Nephron progenitor cell (in vitro differentiated cells): Measurements from ENCODE around the gene GOLGA6C.
"Not testable (repeated sequence)": the region's sequence is repeated elsewhere in the genome, so short reads cannot be mapped to it uniquely, and the experiment has no call there.

Source experiments
- DNase-seq: peaks from one replicate; pipeline ENCODE4 v3.0.0; 2021
- H3K27ac Mint-ChIP-seq: 2 replicates; pipeline ENCODE4 v1.8.0; 2021; ENCODE audit warnings: mild to moderate bottlenecking, moderate library complexity, mixed read lengths
- H3K27me3 Mint-ChIP-seq: 2 replicates; pipeline ENCODE4 v1.8.0; 2021; ENCODE audit warnings: mild to moderate bottlenecking, low read depth, mixed read lengths; ENCODE audit not compliant: poor library complexity
- H3K36me3 Mint-ChIP-seq: 2 replicates; pipeline ENCODE4 v1.8.0; 2021; ENCODE audit warnings: low read depth, mixed read lengths
- H3K4me1 Mint-ChIP-seq: 2 replicates; pipeline ENCODE4 v1.8.0; 2021; ENCODE audit warnings: mixed read lengths
- H3K4me3 Mint-ChIP-seq: 2 replicates; pipeline ENCODE4 v1.8.0; 2021; ENCODE audit warnings: mild to moderate bottlenecking, moderate library complexity, mixed read lengths
- H3K9me3 Mint-ChIP-seq: 2 replicates; pipeline ENCODE4 v1.8.0; 2021; ENCODE audit warnings: mild to moderate bottlenecking, moderate library complexity, mixed read lengths
- CTCF ChIP-seq: fragments of 200-600 bp; sonication (generic); IDR thresholded peaks from 2 replicates; pipeline ENCODE4 v1.5.0; 2021; ENCODE audit warnings: antibody characterized with exemption

The GOLGA6C gene

GRCh38 chr15:75249726-75250125 lies 8.4 kb upstream of the GOLGA6C start:
- Mint-ChIP-seq H3K9me3 (no peaks in the 10 kb centered on the region), H3K27ac (no peak overlapping the region), H3K27me3 (peaks cover 40% of the 10 kb centered on the region), H3K4me1 (peaks cover 13% of the 10 kb centered on the region), H3K4me3 (no peak overlapping the region), H3K36me3 (no peaks in the 10 kb centered on the region)
- DNase-seq: no peak
- TF ChIP-seq CTCF: no peak

GRCh38 chr15:75251343-75251742 lies 6.8 kb upstream of the GOLGA6C start:
- H3K9me3 Mint-ChIP-seq, H3K27ac Mint-ChIP-seq, H3K4me3 Mint-ChIP-seq, H3K36me3 Mint-ChIP-seq, DNase-seq: not testable (repeated sequence)
- peaks cover 13% of the 10 kb centered on the region for H3K4me1 Mint-ChIP-seq
- H3K27me3 Mint-ChIP-seq: peaks cover 40% of the 10 kb centered on the region

DNA sequence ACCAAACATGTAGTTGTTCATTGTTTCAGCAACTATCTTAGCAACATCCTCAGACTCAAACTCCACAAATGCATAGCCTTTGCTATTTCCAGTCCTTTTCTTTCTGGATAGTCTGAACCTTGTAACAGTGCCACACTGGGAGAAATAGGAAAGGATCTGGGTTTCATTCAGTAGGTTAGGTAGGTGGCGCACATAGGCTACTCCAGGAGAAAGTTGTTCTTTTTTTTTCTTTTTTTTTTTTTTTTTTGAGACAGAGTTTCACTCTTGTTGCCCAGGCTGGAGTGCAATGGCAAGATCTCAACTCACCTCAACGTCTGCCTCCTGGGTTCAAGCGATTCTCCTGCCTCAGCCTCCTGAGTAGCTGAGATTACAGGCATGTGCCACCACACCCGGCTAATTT lies 5.8 kb upstream of the GOLGA6C start:
- not testable (repeated sequence) for H3K9me3 Mint-ChIP-seq, DNase-seq, H3K4me3 Mint-ChIP-seq, H3K27ac Mint-ChIP-seq, H3K36me3 Mint-ChIP-seq
- H3K4me1 Mint-ChIP-seq: peaks cover 13% of the 10 kb centered on the region
- H3K27me3 Mint-ChIP-seq: peaks cover 40% of the 10 kb centered on the region

DNA sequence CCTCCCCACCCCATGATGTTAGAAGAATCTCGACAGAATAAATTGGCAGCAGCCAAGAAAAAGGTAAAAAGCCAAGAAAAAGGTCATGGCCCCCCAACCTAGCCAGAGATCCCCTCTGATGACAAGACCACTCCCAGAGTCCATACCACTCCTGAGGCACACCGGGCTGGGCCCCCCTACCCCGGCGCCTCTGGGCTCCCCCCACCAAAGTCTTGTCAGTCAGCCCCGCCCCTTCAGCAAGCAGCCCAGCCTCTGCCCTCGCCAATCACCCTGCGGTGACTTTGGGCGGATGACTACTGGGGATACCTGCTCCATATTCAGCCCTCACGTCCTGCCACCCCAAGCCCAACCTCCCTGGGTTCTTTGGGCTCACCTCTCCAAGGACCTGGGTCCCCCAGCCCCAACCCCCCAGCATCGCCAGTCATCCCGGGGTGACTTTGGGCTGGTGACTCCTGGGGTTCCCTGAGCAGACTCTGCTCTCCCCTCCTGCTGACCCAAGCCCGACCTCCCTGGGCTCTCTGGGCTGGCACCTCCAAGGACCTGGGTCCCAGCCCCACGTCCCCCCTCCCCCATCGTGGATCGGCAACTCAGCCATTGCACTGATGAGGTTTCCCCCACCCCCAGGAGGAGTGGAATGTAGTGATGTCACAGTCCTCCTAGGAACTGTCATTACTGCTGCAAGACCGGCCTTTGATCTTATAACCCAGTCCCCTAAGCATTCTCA lies 648 bp downstream of the GOLGA6C start:
- H3K36me3 Mint-ChIP-seq, H3K4me1 Mint-ChIP-seq, H3K4me3 Mint-ChIP-seq, DNase-seq, H3K27ac Mint-ChIP-seq, H3K27me3 Mint-ChIP-seq, H3K9me3 Mint-ChIP-seq: not testable (repeated sequence)

DNA sequence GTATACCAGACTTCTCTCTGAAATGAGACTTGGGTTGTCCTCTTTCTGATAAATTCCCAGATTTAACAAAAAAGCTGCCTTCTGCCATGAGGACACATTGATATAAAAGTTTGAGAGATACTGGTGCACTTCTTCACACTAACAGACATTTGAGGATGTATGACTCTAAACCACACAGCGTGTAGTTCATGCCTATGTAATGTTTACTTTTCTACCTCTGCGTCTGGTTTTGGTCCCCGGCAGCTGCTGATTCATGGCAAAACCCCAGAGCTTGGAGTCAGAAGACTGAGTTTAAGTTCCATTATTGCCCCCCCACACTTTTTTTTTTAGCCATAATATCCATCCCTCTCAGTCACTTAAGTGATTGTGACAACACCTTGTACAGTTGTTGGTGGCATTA lies 1.7 kb downstream of the GOLGA6C start:
- not testable (repeated sequence) for H3K27me3 Mint-ChIP-seq, H3K9me3 Mint-ChIP-seq, H3K4me3 Mint-ChIP-seq, H3K4me1 Mint-ChIP-seq, H3K27ac Mint-ChIP-seq, DNase-seq, H3K36me3 Mint-ChIP-seq

DNA sequence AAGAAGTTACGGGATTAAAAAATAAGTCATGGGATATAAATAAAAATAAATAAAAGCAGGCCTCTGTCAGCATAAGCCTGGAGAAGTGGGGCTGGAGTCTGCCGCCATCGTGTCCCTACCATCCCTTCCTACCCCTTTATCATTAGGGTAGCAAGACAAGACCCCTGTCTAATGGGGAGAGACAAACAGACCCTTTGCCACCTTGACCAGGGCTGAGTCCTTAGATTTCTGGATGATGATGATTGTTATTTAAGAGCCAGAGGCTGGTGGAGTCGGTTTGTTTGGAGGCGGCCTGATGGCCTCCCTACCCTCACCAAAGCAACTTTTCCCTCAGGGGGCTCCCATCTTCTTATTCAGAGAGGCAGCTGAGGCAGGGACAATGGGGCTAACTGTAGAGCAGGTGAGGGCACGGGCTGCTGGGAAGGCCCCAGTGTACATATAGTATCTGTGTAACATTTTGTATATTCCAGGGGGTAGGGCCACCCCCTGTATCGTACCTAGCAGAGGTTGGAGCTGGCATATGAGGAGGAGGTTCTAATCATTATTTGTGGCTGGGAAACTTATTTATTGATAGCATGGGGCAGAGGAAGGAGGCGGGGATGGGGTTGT lies 15.7 kb downstream of the GOLGA6C start:
- not testable (repeated sequence) for H3K4me3 Mint-ChIP-seq, H3K4me1 Mint-ChIP-seq, H3K27ac Mint-ChIP-seq, DNase-seq, H3K27me3 Mint-ChIP-seq, H3K9me3 Mint-ChIP-seq, H3K36me3 Mint-ChIP-seq

- H3K27me3 Mint-ChIP-seq: not testable (repeated sequence)
- TF ChIP-seq CTCF: peak; percentile 75
These were observed 16.5 kb downstream of the GOLGA6C start for GRCh38 chr15:75274509-75275107.

DNA sequence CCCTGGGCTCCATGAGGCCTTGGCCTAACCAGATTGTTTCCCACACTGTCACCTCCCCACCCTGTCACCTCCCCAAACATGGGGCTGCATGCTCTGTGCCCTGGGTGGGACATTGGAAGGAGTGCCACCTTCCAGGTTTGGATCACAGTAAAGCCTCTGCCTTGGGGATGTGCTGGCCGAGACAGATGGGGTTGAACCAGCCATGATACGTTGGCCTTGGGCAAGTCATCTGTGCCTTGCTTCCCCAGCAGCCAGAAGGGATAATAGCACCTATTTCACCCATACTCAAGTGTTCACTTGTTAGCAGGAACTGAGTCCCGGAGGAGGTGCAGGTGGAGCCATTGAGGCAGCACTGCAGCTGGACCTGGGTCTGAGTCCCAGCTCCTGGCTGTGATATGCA lies 17.5 kb downstream of the GOLGA6C start:
- not testable (repeated sequence) for H3K4me1 Mint-ChIP-seq, DNase-seq, H3K36me3 Mint-ChIP-seq, H3K4me3 Mint-ChIP-seq, H3K27me3 Mint-ChIP-seq, H3K27ac Mint-ChIP-seq, H3K9me3 Mint-ChIP-seq

More at GRCh38 chr15:75274509-75275107, 16.5 kb downstream of the GOLGA6C start:
- not testable (repeated sequence) for H3K36me3 Mint-ChIP-seq, H3K27ac Mint-ChIP-seq, H3K4me1 Mint-ChIP-seq, H3K4me3 Mint-ChIP-seq, H3K9me3 Mint-ChIP-seq
- DNase-seq: peak; percentile 92

DNA sequence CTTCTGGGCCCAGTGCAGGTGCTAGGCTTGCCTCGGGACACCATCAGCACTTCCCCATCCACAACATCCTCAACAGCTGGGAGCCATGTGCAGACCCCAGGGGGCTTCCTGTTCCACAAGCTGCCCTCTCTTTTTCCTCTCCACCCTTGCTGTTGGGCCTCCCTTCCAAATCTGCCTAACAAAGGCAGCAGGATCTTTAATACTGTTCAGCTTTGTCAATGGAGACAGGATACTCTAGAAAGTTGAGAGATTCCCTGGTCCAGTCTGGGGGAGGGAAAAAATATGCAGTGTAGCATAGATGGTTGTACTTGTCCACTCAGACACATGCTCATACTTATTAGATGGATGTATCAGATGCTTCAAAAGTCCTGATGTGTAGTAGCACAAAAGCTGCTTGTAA lies 20.4 kb downstream of the GOLGA6C start:
- H3K27ac Mint-ChIP-seq, H3K9me3 Mint-ChIP-seq, H3K36me3 Mint-ChIP-seq, H3K4me1 Mint-ChIP-seq, H3K4me3 Mint-ChIP-seq, H3K27me3 Mint-ChIP-seq, DNase-seq: not testable (repeated sequence)

GRCh38 chr15:75282572-75282971 lies 24.4 kb downstream of the GOLGA6C start, which contains the start of gene GOLGA6D:
Gene GOLGA6D (plus strand): TSS chr15:75282835. CDS start chr15:75282876, 41 bp downstream.
- H3K4me3 Mint-ChIP-seq, H3K36me3 Mint-ChIP-seq, H3K4me1 Mint-ChIP-seq, DNase-seq, H3K9me3 Mint-ChIP-seq, H3K27ac Mint-ChIP-seq, H3K27me3 Mint-ChIP-seq: not testable (repeated sequence)

DNA sequence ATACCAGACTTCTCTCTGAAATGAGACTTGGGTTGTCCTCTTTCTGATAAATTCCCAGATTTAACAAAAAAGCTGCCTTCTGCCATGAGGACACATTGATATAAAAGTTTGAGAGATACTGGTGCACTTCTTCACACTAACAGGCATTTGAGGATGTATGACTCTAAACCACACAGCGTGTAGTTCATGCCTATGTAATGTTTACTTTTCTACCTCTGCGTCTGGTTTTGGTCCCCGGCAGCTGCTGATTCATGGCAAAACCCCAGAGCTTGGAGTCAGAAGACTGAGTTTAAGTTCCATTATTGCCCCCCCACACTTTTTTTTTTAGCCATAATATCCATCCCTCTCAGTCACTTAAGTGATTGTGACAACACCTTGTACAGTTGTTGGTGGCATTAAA lies 26.0 kb downstream of the GOLGA6C start:
- H3K27me3 Mint-ChIP-seq, H3K27ac Mint-ChIP-seq, H3K4me1 Mint-ChIP-seq, DNase-seq, H3K9me3 Mint-ChIP-seq, H3K36me3 Mint-ChIP-seq, H3K4me3 Mint-ChIP-seq: not testable (repeated sequence)

DNA sequence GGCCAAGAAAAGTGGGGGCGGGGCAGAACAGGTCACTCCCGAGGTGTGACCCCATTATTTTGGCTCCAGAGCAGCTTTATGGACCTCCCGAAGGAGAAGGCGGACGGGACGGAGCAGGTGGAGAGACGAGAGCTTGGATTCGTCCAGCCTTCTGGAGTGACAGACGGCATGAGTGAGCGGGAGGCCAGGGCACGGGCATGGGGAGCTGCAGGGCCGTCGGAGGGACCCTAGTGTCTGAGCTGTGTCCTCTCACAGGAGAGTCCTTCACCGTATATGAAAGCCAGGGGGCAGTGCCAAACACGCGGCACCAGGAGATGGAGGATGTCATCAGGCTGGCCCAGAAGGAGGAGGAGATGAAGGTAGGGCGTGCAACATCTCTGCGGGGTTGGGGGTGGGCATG lies 35.5 kb downstream of the GOLGA6C start:
- not testable (repeated sequence) for H3K27me3 Mint-ChIP-seq, DNase-seq, H3K9me3 Mint-ChIP-seq, H3K27ac Mint-ChIP-seq, H3K4me1 Mint-ChIP-seq, H3K4me3 Mint-ChIP-seq, H3K36me3 Mint-ChIP-seq
